ENCODE data around the gene GNAO1.

Gene GNAO1

GRCh38 chr16:56310690-56311089 is 119.4 kb downstream of the GNAO1 start:
- Histone ChIP-seq H3K4me1 (ENCODE audit: insufficient read depth, low read length) (peaks cover 20% of the 10 kb centered on the region), H3K36me3 (ENCODE audit: insufficient read depth, low read length) (no peaks in the 10 kb centered on the region), H3K4me3 (ENCODE audit: low read length) (no peak overlapping the region), H3K27me3 (ENCODE audit: insufficient read depth, low read length) (no peaks in the 10 kb centered on the region), H2AFZ (ENCODE audit: low read depth, low read length) (no peak overlapping the region), H3K9me3 (ENCODE audit: low read length) (no peaks in the 10 kb centered on the region)

GRCh38 chr16:56311208-56312027 is 120.1 kb downstream of the GNAO1 start:
- Histone ChIP-seq H3K27me3 (ENCODE audit: insufficient read depth, low read length) (no peaks in the 10 kb centered on the region), H3K36me3 (ENCODE audit: insufficient read depth, low read length) (no peaks in the 10 kb centered on the region), H3K4me1 (ENCODE audit: insufficient read depth, low read length) (peaks cover 13% of the 10 kb centered on the region), H3K9me3 (ENCODE audit: low read length) (no peaks in the 10 kb centered on the region), H3K4me3 (ENCODE audit: low read length) (no peak overlapping the region), H2AFZ (ENCODE audit: low read depth, low read length) (no peak overlapping the region)

DNA sequence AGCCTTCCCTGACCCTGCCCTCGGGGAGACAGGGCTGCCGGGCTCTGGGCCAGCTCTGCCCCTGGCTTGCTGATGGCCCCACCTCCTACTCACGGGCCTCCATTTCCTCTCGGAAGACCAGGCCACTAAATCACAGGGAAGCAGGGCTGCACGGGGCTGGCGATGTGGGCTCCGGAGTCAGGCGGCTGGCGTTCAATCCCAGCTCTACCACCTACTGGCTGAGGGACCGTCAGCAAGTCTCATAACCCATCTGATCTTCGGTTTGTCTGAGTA is 120.7 kb downstream of the GNAO1 start:
- H2AFZ ChIP-seq (ENCODE audit: low read depth, low read length): no peak overlapping the region
- no peak overlapping the region for H3K4me3 ChIP-seq (ENCODE audit: low read length)
- no peaks in the 10 kb centered on the region for H3K36me3 ChIP-seq (ENCODE audit: insufficient read depth, low read length)
- H3K27me3 ChIP-seq (ENCODE audit: insufficient read depth, low read length): peaks cover 2% of the 10 kb centered on the region
- no peaks in the 10 kb centered on the region for H3K9me3 ChIP-seq (ENCODE audit: low read length)
- H3K4me1 ChIP-seq (ENCODE audit: insufficient read depth, low read length): peaks cover 8% of the 10 kb centered on the region

GRCh38 chr16:56312556-56312955 is 121.3 kb downstream of the GNAO1 start:
- peaks cover 5% of the 10 kb centered on the region for H3K27me3 ChIP-seq (ENCODE audit: insufficient read depth, low read length)
- H2AFZ ChIP-seq (ENCODE audit: low read depth, low read length): no peak overlapping the region
- H3K4me1 ChIP-seq (ENCODE audit: insufficient read depth, low read length): peaks cover 8% of the 10 kb centered on the region
- no peaks in the 10 kb centered on the region for H3K9me3 ChIP-seq (ENCODE audit: low read length)
- no peaks in the 10 kb centered on the region for H3K36me3 ChIP-seq (ENCODE audit: insufficient read depth, low read length)
- no peak overlapping the region for H3K4me3 ChIP-seq (ENCODE audit: low read length)

DNA sequence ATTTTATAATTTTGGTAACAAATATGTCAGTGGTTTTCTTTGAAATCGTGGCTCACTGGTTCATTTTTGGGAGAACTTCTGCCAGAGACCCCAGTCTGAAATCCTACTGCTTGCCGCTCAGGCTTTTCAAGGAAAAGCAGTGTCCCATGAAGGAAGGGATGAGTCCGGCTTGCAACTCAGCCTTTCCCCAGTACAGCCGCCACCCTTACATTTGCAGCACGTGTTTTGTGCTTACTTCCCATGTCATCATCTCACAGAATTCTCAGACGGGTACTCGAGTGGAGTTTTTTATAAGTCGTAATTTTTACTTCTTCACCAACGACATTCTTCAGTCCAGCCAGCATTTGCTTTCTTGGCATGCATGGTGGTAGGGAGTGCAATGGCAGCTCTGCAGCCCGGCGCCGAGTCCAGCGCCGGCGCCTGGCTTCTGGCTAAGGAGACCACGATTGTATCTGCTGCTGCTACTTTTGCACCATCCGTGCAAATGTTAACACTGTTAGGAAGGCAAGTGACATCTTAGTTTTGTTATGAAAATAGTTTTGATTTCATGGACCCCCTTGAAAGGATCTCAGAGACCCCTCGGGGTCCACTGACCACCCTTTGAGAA is 123.1 kb downstream of the GNAO1 start:
- Histone ChIP-seq H3K4me1 (ENCODE audit: insufficient read depth, low read length) (peaks cover 4% of the 10 kb centered on the region), H3K36me3 (ENCODE audit: insufficient read depth, low read length) (no peaks in the 10 kb centered on the region), H3K27me3 (ENCODE audit: insufficient read depth, low read length) (peaks cover 5% of the 10 kb centered on the region), H3K4me3 (ENCODE audit: low read length) (no peak overlapping the region), H3K9me3 (ENCODE audit: low read length) (no peaks in the 10 kb centered on the region), H2AFZ (ENCODE audit: low read depth, low read length) (no peak overlapping the region)

DNA sequence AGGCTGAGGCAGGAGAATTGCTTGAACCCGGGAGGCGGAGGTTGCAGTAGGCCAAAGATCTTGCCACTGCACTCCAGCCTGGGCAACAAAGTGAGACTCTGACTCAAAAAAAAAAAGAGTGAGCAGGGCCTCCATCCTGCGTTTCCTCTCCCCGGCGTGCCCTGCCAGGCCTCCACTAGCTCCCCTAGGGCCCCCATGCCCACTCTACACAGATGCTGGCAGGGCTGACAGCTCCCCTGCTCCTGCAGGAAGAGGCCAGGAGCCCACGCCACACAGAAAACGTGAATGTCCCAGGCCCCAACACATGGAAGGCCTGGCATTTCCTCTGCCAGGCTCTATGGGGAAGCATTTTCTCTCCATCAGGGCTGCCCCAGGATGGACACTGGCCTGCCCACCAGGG is 124.7 kb downstream of the GNAO1 start:
- H3K4me3 ChIP-seq (ENCODE audit: low read length): no peak overlapping the region
- H3K9me3 ChIP-seq (ENCODE audit: low read length): no peaks in the 10 kb centered on the region

GRCh38 chr16:56316545-56316944 is 125.3 kb downstream of the GNAO1 start:
- no peaks in the 10 kb centered on the region for H3K9me3 ChIP-seq (ENCODE audit: low read length)
- H2AFZ ChIP-seq (ENCODE audit: low read depth, low read length): no peak overlapping the region
- H3K4me1 ChIP-seq (ENCODE audit: insufficient read depth, low read length): peaks cover 4% of the 10 kb centered on the region
- no peak overlapping the region for H3K4me3 ChIP-seq (ENCODE audit: low read length)
- H3K27me3 ChIP-seq (ENCODE audit: insufficient read depth, low read length): peaks cover 5% of the 10 kb centered on the region
- no peaks in the 10 kb centered on the region for H3K36me3 ChIP-seq (ENCODE audit: insufficient read depth, low read length)

More for the DNA sequence above, 124.7 kb downstream of the GNAO1 start:
- Histone ChIP-seq H2AFZ (ENCODE audit: low read depth, low read length) (no peak overlapping the region), H3K4me1 (ENCODE audit: insufficient read depth, low read length) (peaks cover 4% of the 10 kb centered on the region), H3K27me3 (ENCODE audit: insufficient read depth, low read length) (peaks cover 5% of the 10 kb centered on the region), H3K36me3 (ENCODE audit: insufficient read depth, low read length) (no peaks in the 10 kb centered on the region)

DNA sequence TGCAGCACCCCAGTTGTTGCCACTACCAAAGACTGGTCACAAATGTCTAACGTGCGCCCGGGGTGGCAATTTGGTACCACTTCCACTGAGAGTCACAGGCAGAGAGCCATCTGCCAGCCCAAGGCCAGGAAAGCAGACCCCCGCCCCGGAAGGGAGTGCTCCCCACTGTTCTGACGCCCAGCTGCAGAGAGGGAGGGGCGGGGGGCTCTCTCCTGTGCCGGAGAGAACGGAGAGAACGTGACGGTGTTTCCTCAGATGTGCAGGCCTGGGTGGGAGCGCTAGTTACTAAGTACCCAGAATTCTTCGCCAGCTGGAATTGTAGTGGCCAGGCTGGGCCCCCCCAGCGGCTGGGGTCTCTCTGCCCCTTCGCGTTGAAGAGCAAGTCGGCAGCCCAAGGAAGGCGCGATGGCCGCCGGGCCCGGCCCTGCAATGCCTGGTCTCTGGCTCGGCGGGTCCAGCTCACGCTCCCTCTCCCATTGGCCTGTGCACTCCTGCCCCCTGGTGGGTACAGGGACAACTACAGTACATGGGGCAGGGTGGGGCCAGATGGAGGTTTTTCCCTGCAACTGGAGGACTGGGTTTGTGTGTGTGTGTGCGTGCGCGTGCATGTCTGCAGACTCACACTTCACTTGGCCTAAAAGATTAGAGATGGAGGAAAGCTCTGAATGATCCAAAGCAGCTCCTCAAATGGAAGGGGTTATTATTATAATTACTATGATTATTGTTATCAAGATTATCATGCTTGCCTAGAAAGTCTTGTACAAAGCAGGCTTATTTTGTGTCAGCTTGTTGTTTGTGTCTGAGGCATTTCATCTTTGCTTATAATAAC is 126.9 kb downstream of the GNAO1 start:
- no peaks in the 10 kb centered on the region for H3K9me3 ChIP-seq (ENCODE audit: low read length)
- H2AFZ ChIP-seq (ENCODE audit: low read depth, low read length): peak overlapping the region; percentile 66
- H3K27me3 ChIP-seq (ENCODE audit: insufficient read depth, low read length): peaks cover 5% of the 10 kb centered on the region
- peaks cover 4% of the 10 kb centered on the region for H3K4me1 ChIP-seq (ENCODE audit: insufficient read depth, low read length)
- H3K4me3 ChIP-seq (ENCODE audit: low read length): no peak overlapping the region
- no peaks in the 10 kb centered on the region for H3K36me3 ChIP-seq (ENCODE audit: insufficient read depth, low read length)

DNA sequence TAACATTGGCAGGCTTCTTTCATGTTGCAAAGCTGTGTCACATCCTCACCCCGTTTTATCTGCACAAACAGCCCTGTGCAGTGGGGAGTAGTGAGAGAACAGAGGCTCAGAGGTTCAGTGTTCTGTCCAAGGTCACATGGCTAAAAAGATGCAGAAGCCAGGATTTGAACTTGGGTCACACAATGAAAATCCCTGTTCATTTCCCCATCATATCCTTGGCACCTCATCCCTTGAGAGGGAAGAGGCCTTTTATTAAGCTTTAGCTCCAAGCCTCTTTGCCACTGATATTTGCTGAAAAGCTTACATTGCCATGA is 127.5 kb downstream of the GNAO1 start:
- H3K4me1 ChIP-seq (ENCODE audit: insufficient read depth, low read length): peaks cover 4% of the 10 kb centered on the region
- no peaks in the 10 kb centered on the region for H3K36me3 ChIP-seq (ENCODE audit: insufficient read depth, low read length)
- H3K4me3 ChIP-seq (ENCODE audit: low read length): no peak overlapping the region
- H2AFZ ChIP-seq (ENCODE audit: low read depth, low read length): no peak overlapping the region
- H3K9me3 ChIP-seq (ENCODE audit: low read length): no peaks in the 10 kb centered on the region
- H3K27me3 ChIP-seq (ENCODE audit: insufficient read depth, low read length): peaks cover 5% of the 10 kb centered on the region

DNA sequence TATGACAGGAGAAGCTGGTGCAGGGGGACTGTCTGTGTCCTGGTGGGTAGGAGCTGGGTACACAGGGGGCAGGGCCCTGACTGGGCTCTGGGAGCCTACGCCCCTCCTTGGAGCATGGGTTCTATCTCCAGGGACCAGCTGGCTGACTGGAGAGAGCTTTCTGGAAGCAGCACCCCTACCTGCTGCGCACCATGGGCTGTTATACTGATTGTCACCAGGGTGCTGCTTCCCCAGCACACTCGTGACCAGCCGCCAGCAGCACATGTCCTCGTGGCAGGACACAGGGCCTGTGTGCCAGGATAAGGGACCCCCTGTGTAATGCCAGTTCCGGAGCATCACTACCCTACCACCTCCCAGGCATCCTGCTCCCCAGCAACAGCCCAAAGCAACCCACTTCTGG is 128.1 kb downstream of the GNAO1 start:
- H3K4me1 ChIP-seq (ENCODE audit: insufficient read depth, low read length): peaks cover 4% of the 10 kb centered on the region
- H3K27me3 ChIP-seq (ENCODE audit: insufficient read depth, low read length): peaks cover 5% of the 10 kb centered on the region
- H2AFZ ChIP-seq (ENCODE audit: low read depth, low read length): no peak overlapping the region
- H3K36me3 ChIP-seq (ENCODE audit: insufficient read depth, low read length): no peaks in the 10 kb centered on the region
- no peaks in the 10 kb centered on the region for H3K9me3 ChIP-seq (ENCODE audit: low read length)
- H3K4me3 ChIP-seq (ENCODE audit: low read length): no peak overlapping the region

DNA sequence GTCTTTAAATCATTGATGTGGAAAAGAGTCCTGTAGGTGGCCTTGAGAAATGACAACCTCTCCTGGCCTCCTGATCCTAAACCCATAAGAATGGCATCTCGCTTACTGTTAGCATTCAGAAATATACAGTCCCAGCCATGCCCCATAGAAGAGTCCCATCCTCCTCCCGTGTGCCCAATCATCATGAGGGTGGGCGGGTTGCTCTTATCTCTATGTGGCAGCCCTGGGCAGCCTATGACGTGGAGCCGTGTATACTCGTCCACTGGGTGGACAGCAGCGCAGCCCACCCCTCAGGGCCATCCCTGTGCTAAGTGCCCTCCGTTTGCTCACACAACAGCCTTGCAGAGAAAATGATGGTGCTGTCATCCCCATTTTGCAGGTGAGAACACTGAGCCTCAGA is 128.8 kb downstream of the GNAO1 start:
- Histone ChIP-seq H3K9me3 (ENCODE audit: low read length) (no peaks in the 10 kb centered on the region), H3K36me3 (ENCODE audit: insufficient read depth, low read length) (no peaks in the 10 kb centered on the region), H3K4me1 (ENCODE audit: insufficient read depth, low read length) (peaks cover 4% of the 10 kb centered on the region), H3K4me3 (ENCODE audit: low read length) (no peak overlapping the region), H3K27me3 (ENCODE audit: insufficient read depth, low read length) (peaks cover 5% of the 10 kb centered on the region), H2AFZ (ENCODE audit: low read depth, low read length) (no peak overlapping the region)

GRCh38 chr16:56320811-56321558 is 129.7 kb downstream of the GNAO1 start:
- no peak overlapping the region for H2AFZ ChIP-seq (ENCODE audit: low read depth, low read length)

GRCh38 chr16:56321571-56321970 is 130.3 kb downstream of the GNAO1 start:
- no peak overlapping the region for H2AFZ ChIP-seq (ENCODE audit: low read depth, low read length)
- H3K9me3 ChIP-seq (ENCODE audit: low read length): no peaks in the 10 kb centered on the region
- H3K4me3 ChIP-seq (ENCODE audit: low read length): no peak overlapping the region
- no peaks in the 10 kb centered on the region for H3K36me3 ChIP-seq (ENCODE audit: insufficient read depth, low read length)
- H3K4me1 ChIP-seq (ENCODE audit: insufficient read depth, low read length): peaks cover 4% of the 10 kb centered on the region
- H3K27me3 ChIP-seq (ENCODE audit: insufficient read depth, low read length): peaks cover 5% of the 10 kb centered on the region

More at GRCh38 chr16:56320811-56321558, 129.7 kb downstream of the GNAO1 start:
- H3K4me1 ChIP-seq (ENCODE audit: insufficient read depth, low read length): peaks cover 4% of the 10 kb centered on the region
- no peaks in the 10 kb centered on the region for H3K36me3 ChIP-seq (ENCODE audit: insufficient read depth, low read length)
- no peak overlapping the region for H3K4me3 ChIP-seq (ENCODE audit: low read length)
- H3K27me3 ChIP-seq (ENCODE audit: insufficient read depth, low read length): peaks cover 5% of the 10 kb centered on the region
- H3K9me3 ChIP-seq (ENCODE audit: low read length): no peaks in the 10 kb centered on the region
